ENCODE data around the gene QKI.

- TF ChIP-seq CTCF (IDR thresholded peaks at IDR 0.05; ENCODE audit: poor library complexity) = no peak
- TF ChIP-seq EZH2phosphoT487 (IDR thresholded peaks at IDR 0.05; ENCODE audit: low read depth, severe bottlenecking, unreplicated experiment) = no peak
- no peak for TF ChIP-seq EZH2 (IDR thresholded peaks at IDR 0.05; ENCODE audit: borderline replicate concordance)
These were observed 122.3 kb downstream of the QKI start for GRCh38 chr6:163536770-163537169.

Measured in hepatocyte (in vitro differentiated cells).